Breast epithelium (tissue), 4 donors: Measurements from ENCODE around the gene TSSC4. TPM values are rescaled to one million over a fixed set of nuclear protein-coding genes. Genes with fewer than 3 reads are reported as not detected.

Experiments
- DNase-seq, 2 donors: peaks; one replicate each; pipeline ENCODE4 v3.0.0-alpha.2; 2019; ENCODE audit warnings: low spot score in 2 of 2
- H3K27ac ChIP-seq, 2 donors: fragments of 200-600 bp; sonication (generic) in 1 of 2; one replicate each; pipeline ENCODE4 v1.5.1; 2016 to 2019; ENCODE audit warnings: mild to moderate bottlenecking in 1 of 2
- H3K27me3 ChIP-seq, 2 donors: fragments of 200-600 bp; sonication (generic) in 1 of 2; one replicate each; pipeline versions ENCODE4 v1.5.1 to v1.6.0; 2017 to 2019; ENCODE audit warnings: control low read depth in 1 of 2, mild to moderate bottlenecking in 1 of 2
- H3K36me3 ChIP-seq: fragments of 200-600 bp; one replicate; pipeline ENCODE4 v1.5.1; 2019
- H3K4me1 ChIP-seq, 2 donors: fragments of 200-600 bp; sonication (generic); one replicate each; pipeline ENCODE4 v1.5.1; 2016 to 2019; ENCODE audit warnings: control low read depth in 1 of 2
- H3K4me3 ChIP-seq, 3 donors: fragments of 200-600 bp; sonication (generic); 1 replicate in 2 of 3; 2 replicates in 1 of 3; pipeline ENCODE4 v1.5.1; 2016 to 2019; ENCODE audit warnings: mild to moderate bottlenecking in 3 of 3, moderate library complexity in 2 of 3
- H3K9me3 ChIP-seq, 2 donors: fragments of 200-600 bp; sonication (generic) in 1 of 2; one replicate each; pipeline ENCODE4 v1.5.1; 2016 to 2019; ENCODE audit warnings: control low read depth in 1 of 2
- POLR2A ChIP-seq: fragments of 450-650 bp; IDR thresholded peaks from one replicate; pipeline ENCODE4 v1.6.1; 2016; ENCODE audit warnings: antibody characterized with exemption, mild to moderate bottlenecking, moderate library complexity
- POLR2AphosphoS5 ChIP-seq, 3 donors: sonication (generic); formaldehyde crosslinking; IDR thresholded peaks; one replicate each; pipeline ENCODE4 v1.6.1; 2017; ENCODE audit warnings: antibody characterized with exemption in 3 of 3
- intact Hi-C: fragments of 100-400 bp; cut with DNase I; formaldehyde crosslinking; loops from one replicate; pipeline ENCODE4 v1.15.1; 2023; ENCODE audit warnings: low total_unique reads
- total RNA-seq, 3 donors: library from RNA; depleted of rRNA; stranded (reverse); fragments of >200 nt; gene quantifications; one replicate each; pipeline ENCODE4 v1.1.0, GENCODE V29; 2016
- TF ChIP-seq, protein P1 (sequence below), 3 donors: fragments of 450-650 bp; IDR thresholded peaks; one replicate each; pipeline ENCODE4 v1.5.1; 2016 to 2017; ENCODE audit warnings: antibody characterized with exemption in 3 of 3, mild to moderate bottlenecking in 3 of 3, moderate library complexity in 3 of 3

TSSC4 gene
- total RNA-seq, 3 donors from 2014 or later: 36.8 to 44.9 (median 37.2) TPM

DNA sequence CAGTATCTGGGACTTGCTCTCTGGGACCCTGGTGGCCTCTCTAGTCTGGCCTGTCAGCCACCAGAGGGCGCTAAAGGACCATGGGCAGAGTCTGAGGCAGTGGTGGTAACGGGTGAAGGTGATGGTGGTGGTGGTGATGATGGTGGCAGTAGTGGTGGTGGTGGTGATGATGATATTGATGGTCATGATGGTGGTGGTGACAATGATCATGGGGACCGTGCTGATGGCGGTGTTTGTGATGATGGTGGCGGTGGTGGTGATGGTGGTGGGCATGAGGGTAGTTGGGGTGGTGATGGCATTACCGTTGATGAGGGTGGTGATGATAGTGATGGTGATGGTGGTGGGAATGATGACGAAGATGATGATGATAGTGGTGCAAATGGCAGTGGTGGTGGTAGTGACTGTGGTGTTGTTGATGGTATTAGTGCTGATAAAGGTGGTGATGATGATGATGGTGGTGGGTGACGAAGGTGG, 27.8 kb downstream of the TSSC4 start:
- H3K4me3 ChIP-seq: no peak overlapping the region
- DNase-seq: peak; percentile 70 to 75
- no peak for TF ChIP-seq POLR2AphosphoS5 (IDR thresholded peaks at IDR 0.05)
- TF ChIP-seq POLR2A: no peak
- TF ChIP-seq, protein P1, sequence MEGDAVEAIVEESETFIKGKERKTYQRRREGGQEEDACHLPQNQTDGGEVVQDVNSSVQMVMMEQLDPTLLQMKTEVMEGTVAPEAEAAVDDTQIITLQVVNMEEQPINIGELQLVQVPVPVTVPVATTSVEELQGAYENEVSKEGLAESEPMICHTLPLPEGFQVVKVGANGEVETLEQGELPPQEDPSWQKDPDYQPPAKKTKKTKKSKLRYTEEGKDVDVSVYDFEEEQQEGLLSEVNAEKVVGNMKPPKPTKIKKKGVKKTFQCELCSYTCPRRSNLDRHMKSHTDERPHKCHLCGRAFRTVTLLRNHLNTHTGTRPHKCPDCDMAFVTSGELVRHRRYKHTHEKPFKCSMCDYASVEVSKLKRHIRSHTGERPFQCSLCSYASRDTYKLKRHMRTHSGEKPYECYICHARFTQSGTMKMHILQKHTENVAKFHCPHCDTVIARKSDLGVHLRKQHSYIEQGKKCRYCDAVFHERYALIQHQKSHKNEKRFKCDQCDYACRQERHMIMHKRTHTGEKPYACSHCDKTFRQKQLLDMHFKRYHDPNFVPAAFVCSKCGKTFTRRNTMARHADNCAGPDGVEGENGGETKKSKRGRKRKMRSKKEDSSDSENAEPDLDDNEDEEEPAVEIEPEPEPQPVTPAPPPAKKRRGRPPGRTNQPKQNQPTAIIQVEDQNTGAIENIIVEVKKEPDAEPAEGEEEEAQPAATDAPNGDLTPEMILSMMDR (IDR thresholded peaks at IDR 0.05): peak; percentile 62 to 98 (median 82)
- intact Hi-C loops: loop anchor here (5.0 kb wide), 1 partner anchor 104 kb away; no protein-coding TSS in a partner anchor
- no peaks in the 10 kb centered on the region for H3K4me1 ChIP-seq
- H3K27ac ChIP-seq: no peak overlapping the region
- no peaks in the 10 kb centered on the region for H3K9me3 ChIP-seq
- H3K36me3 ChIP-seq: no peaks in the 10 kb centered on the region
- no peaks in the 10 kb centered on the region for H3K27me3 ChIP-seq

DNA sequence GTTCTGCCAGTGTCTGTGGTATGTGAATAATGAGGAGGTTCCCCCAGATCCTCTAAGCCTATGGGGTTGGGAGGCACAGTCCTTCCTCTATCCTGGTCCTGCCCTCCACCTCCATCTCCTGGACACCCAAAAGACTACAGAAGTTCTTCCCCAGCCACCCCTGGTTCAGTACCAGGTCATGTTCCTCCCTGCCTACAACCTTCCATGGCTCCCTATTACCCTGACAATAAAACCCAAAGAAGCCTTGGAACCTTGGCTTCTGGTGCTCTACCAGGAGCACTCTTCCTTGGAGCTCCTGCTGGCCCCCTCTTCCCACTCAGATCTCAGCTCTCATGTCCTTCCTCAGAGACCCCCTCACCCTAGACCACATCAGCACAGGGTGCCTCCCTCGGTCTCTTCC, 30.8 kb downstream of the TSSC4 start:
- Histone ChIP-seq H3K36me3 (no peaks in the 10 kb centered on the region), H3K27me3 (peaks cover 0 to 4% of the 10 kb centered on the region in 2 donors), H3K27ac (no peak overlapping the region), H3K9me3 (no peaks in the 10 kb centered on the region), H3K4me1 (no peaks in the 10 kb centered on the region), H3K4me3 (no peak overlapping the region)
- intact Hi-C loops: loop anchor here (5.0 kb wide), 1 partner anchor 461 kb away; no protein-coding TSS in a partner anchor
- no peak for DNase-seq
- TF ChIP-seq, protein P1 (IDR thresholded peaks at IDR 0.05): no peak
- TF ChIP-seq POLR2AphosphoS5 (IDR thresholded peaks at IDR 0.05): no peak
- TF ChIP-seq POLR2A: no peak

- Histone ChIP-seq H3K36me3 (no peaks in the 10 kb centered on the region), H3K4me1 (no peaks in the 10 kb centered on the region), H3K27ac (no peak overlapping the region), H3K27me3 (peaks cover 0 to 9% of the 10 kb centered on the region in 2 donors), H3K9me3 (no peaks in the 10 kb centered on the region), H3K4me3 (no peak overlapping the region)
- DNase-seq: no peak
- intact Hi-C loops: loop anchor here (5.0 kb wide), 1 partner anchor 460 kb away; no protein-coding TSS in a partner anchor
- TF ChIP-seq POLR2A (no peak), POLR2AphosphoS5 (IDR thresholded peaks at IDR 0.05) (no peak)
- TF ChIP-seq, protein P1 (IDR thresholded peaks at IDR 0.05): no peak
Observed at GRCh38 chr11:2432171-2432621, 31.6 kb downstream of the TSSC4 start.

- no peak for DNase-seq
- no peaks in the 10 kb centered on the region for H3K4me1 ChIP-seq
- no peak overlapping the region for H3K4me3 ChIP-seq
- no peak overlapping the region for H3K27ac ChIP-seq
- peaks cover 0 to 9% of the 10 kb centered on the region in 2 donors for H3K27me3 ChIP-seq
- H3K36me3 ChIP-seq: no peaks in the 10 kb centered on the region
- intact Hi-C loops: loop anchor here (5.0 kb wide), 1 partner anchor 460 kb away; no protein-coding TSS in a partner anchor
- no peaks in the 10 kb centered on the region for H3K9me3 ChIP-seq
- no peak for TF ChIP-seq POLR2A
- TF ChIP-seq, protein P1 (IDR thresholded peaks at IDR 0.05): no peak
- TF ChIP-seq POLR2AphosphoS5 (IDR thresholded peaks at IDR 0.05): no peak
Observed at GRCh38 chr11:2432628-2433071, 32.1 kb downstream of the TSSC4 start.

- H3K36me3 ChIP-seq: no peaks in the 10 kb centered on the region
- no peak overlapping the region for H3K27ac ChIP-seq
- TF ChIP-seq, protein P1 (IDR thresholded peaks at IDR 0.05): no peak
- TF ChIP-seq POLR2A (no peak), POLR2AphosphoS5 (IDR thresholded peaks at IDR 0.05) (no peak)
- DNase-seq: no peak
- H3K4me1 ChIP-seq: no peaks in the 10 kb centered on the region
- peaks cover 0 to 9% of the 10 kb centered on the region in 2 donors for H3K27me3 ChIP-seq
- H3K4me3 ChIP-seq: no peak overlapping the region
- intact Hi-C loops: loop anchor here (5.0 kb wide), 1 partner anchor 459 kb away; no protein-coding TSS in a partner anchor
- H3K9me3 ChIP-seq: no peaks in the 10 kb centered on the region
Observed at GRCh38 chr11:2433106-2433925, 32.8 kb downstream of the TSSC4 start.
